B cell (primary cell): Measurements from ENCODE around the gene HOXD9.

Experiments used
- CTCF ChIP-seq: fragments of 200-600 bp; IDR thresholded peaks from one replicate; pipeline ENCODE4 v1.8.0; 2022; ENCODE audit warnings: antibody characterized with exemption, mild to moderate bottlenecking
- EZH2 ChIP-seq: IDR thresholded peaks from 2 replicates; pipeline ENCODE4 v1.6.1; 2012; ENCODE audit warnings: borderline replicate concordance, low read depth, mild to moderate bottlenecking, moderate library complexity, low read length; ENCODE audit not compliant: insufficient read depth, poor library complexity, severe bottlenecking

GRCh38 chr2:176158855-176159662, 36.5 kb downstream of the HOXD9 start:
- TF ChIP-seq CTCF: no peak
- TF ChIP-seq EZH2: no peak
